ENCODE measurements around the gene ACER3. TPM values are rescaled to one million over a fixed set of nuclear protein-coding genes. Genes with fewer than 3 reads are reported as not detected.

Gene ACER3
- 12.3 and 14.7 TPM in 2 replicates for total RNA-seq

DNA sequence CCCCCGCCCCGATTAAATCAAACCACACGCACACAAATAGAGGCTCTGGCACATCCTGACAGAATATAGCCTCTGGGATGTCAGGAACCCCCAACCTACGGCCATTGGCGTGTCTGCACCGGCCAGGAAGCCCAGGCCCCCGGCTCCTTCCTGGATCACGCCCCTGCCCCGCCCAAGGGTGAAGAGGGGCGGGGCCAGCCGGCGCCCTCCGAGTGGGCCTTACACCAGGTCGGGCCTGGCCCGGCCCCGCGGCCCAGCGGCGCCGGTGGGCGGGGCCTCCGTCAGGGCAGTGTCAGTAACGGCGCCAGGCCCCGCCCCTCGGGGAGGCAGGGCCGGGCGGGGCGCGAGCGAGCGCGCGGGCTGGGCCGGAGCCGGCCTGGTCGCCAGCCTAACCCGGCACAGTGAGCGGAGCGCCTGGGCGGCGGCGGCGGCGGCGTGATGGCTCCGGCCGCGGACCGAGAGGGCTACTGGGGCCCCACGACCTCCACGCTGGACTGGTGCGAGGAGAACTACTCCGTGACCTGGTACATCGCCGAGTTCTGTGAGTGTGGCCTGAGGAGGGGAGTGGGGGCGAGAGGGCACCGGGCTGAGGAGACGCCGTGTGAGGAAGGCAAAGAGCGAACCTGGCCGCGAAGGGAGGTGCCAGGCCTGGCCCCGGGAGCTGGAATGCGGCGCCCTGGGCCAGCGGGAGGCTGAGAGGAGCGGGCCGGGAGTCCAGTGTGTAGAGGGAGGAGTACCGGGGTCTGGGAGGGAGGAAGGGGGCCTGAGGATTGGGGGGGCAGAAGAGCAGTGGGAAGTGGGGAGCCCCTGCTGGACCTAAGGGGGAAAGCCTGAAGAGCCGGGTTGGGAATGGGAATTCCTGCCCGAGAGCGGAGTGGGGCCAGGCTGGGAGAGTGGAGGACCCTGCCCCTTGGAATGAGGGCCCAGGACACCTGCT is at the start of gene ACER3:
Gene ACER3 (plus strand): TSS at position 380 of the 937 bp plus-strand sequence. CDS start 59 bp downstream, at position 439.

GRCh38 chr11:77066229-77067042 is 205.7 kb downstream of the ACER3 start, which contains the start of gene CAPN5:
CAPN5 (plus strand) TSS chr11:77066971; CDS start chr11:77084887, 17,916 bp downstream.

Other genes with a start within 250 kb of the ACER3 start
- gene LRRC32, start 190.2 kb upstream of the ACER3 start, total RNA-seq = under 0.01 and 0.07 TPM in 2 replicates
- 8.2 and 43.0 TPM in 2 replicates for gene TSKU, start 77.6 kb upstream of the ACER3 start, total RNA-seq
- 0.07 TPM in 1 of 2 replicates, not detected in the other for gene B3GNT6, start 173.5 kb downstream of the ACER3 start, total RNA-seq
- gene CAPN5, start 206.1 kb downstream of the ACER3 start, total RNA-seq = 2.1 and 3.3 TPM in 2 replicates
- gene OMP, start 241.9 kb downstream of the ACER3 start, total RNA-seq = not detected in 2 replicates